Erythroblast (primary cell): ENCODE results near the gene PGAP1.

Experiments used
- GATA1 ChIP-seq: IDR thresholded peaks from 2 replicates; pipeline ENCODE4 v1.6.1; 2011; ENCODE audit warnings: low read depth, mild to moderate bottlenecking, control low read depth, low read length, moderate library complexity
- POLR2A ChIP-seq: IDR thresholded peaks from 2 replicates; pipeline ENCODE4 v1.6.1; 2011; ENCODE audit warnings: mild to moderate bottlenecking, low read length

DNA sequence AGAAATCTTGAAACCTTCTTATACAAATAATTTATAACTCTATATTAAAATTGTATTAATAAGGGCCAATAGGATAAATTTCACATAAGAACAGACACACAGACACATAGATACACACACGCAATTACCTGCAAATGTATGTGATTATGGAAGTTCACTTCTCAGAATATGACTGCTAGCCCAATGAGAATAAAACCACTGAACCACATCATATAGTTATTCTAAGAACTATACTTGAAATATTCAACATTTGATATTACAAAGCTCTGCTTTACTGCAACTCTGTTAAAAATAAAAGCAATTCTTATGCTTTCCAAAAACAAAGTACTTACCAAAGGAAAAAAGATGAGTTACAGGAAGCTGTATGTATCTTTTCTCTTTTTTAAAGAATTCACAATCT lies 51.1 kb downstream of the PGAP1 start:
- TF ChIP-seq POLR2A (no peak), GATA1 (no peak)
